Measurements from ENCODE around the gene ANO7. TPM values are rescaled to one million over a fixed set of nuclear protein-coding genes. Genes with fewer than 3 reads are reported as not detected.

Gene ANO7
- total RNA-seq, 2 experiments from 2014 or later, result 0.16 to 0.46 TPM

DNA sequence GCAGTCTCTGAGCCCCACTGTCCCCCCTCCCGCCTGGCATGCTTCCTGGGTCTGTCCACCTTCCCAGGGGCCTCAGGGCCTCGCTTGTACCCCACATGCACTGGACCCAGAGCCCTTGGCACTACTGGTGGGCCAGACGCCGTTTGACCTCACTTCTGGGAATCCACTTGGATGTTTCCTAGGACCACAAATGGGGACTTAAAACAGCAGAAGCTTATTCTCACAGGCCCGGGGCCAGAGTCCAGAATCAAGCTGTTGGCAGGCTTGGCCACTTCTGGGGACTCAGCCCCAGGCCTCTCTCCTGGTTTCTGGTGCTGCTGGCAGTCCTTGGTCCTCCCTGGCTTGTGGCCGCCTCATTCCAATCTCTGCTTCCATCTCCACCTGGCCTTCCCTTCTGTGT is 19.6 kb downstream of the ANO7 start:
- H3K9me2 ChIP-seq (ENCODE audit: insufficient read depth, low read length), result no peaks in the 10 kb centered on the region
- H3K79me2 ChIP-seq (ENCODE audit: insufficient read depth, low read depth, low read length), result no peaks in the 10 kb centered on the region
- DNase-seq (ENCODE audit: low spot score), result no peak
- ChIA-PET CTCF (ENCODE audit: unreplicated experiment) (no interaction called here), POLR2A (no interaction called here)
- no peak overlapping the region for H3K4me3 ChIP-seq (ENCODE audit: low read depth, low read length, poor library complexity, severe bottlenecking)
- H3K36me3 ChIP-seq (ENCODE audit: insufficient read depth, low read length), result no peaks in the 10 kb centered on the region
- H3K27ac ChIP-seq (ENCODE audit: low read depth, low read length, poor library complexity, severe bottlenecking), result no peak overlapping the region
- no peak overlapping the region for H3K4me2 ChIP-seq (ENCODE audit: low read length)
- H4K20me1 ChIP-seq (ENCODE audit: insufficient read depth, low read length), result no peaks in the 10 kb centered on the region
- no peak for TF ChIP-seq EZH2phosphoT487 (IDR thresholded peaks at IDR 0.05; ENCODE audit: borderline replicate concordance, low read depth, low read length)
- TF ChIP-seq, protein P1, sequence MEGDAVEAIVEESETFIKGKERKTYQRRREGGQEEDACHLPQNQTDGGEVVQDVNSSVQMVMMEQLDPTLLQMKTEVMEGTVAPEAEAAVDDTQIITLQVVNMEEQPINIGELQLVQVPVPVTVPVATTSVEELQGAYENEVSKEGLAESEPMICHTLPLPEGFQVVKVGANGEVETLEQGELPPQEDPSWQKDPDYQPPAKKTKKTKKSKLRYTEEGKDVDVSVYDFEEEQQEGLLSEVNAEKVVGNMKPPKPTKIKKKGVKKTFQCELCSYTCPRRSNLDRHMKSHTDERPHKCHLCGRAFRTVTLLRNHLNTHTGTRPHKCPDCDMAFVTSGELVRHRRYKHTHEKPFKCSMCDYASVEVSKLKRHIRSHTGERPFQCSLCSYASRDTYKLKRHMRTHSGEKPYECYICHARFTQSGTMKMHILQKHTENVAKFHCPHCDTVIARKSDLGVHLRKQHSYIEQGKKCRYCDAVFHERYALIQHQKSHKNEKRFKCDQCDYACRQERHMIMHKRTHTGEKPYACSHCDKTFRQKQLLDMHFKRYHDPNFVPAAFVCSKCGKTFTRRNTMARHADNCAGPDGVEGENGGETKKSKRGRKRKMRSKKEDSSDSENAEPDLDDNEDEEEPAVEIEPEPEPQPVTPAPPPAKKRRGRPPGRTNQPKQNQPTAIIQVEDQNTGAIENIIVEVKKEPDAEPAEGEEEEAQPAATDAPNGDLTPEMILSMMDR (conservative IDR thresholded peaks at IDR 0.05; ENCODE audit: low read length), result no peak
- no peak overlapping the region for H2AFZ ChIP-seq (ENCODE audit: low read length)
- BruUV-seq (replicated peaks), result no TSS peak
- intact Hi-C loops (cut with micrococcal nuclease; ENCODE audit: unreplicated experiment), result no loop called here
- H3K4me1 ChIP-seq (ENCODE audit: insufficient read depth, low read length, poor library complexity, severe bottlenecking), result no peaks in the 10 kb centered on the region
- H3K9me3 ChIP-seq (ENCODE audit: low read length), result no peaks in the 10 kb centered on the region

DNA sequence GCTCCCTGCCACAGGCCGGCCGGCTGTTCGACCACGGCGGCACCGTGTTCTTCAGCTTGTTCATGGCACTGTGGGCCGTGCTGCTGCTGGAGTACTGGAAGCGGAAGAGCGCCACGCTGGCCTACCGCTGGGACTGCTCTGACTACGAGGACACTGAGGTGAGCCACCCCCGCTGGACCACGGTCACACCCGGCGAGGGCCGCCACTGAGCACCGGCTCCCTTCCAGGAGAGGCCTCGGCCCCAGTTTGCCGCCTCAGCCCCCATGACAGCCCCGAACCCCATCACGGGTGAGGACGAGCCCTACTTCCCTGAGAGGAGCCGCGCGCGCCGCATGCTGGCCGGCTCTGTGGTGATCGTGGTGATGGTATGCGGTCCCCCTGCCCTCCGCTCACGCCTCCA is 20.8 kb downstream of the ANO7 start:
- Histone ChIP-seq H3K4me1 (ENCODE audit: insufficient read depth, low read length, poor library complexity, severe bottlenecking) (no peaks in the 10 kb centered on the region), H3K9me2 (ENCODE audit: insufficient read depth, low read length) (no peaks in the 10 kb centered on the region), H3K79me2 (ENCODE audit: insufficient read depth, low read depth, low read length) (no peaks in the 10 kb centered on the region), H3K4me2 (ENCODE audit: low read length) (no peak overlapping the region), H2AFZ (ENCODE audit: low read length) (no peak overlapping the region), H4K20me1 (ENCODE audit: insufficient read depth, low read length) (no peaks in the 10 kb centered on the region), H3K36me3 (ENCODE audit: insufficient read depth, low read length) (no peaks in the 10 kb centered on the region), H3K4me3 (ENCODE audit: low read depth, low read length, poor library complexity, severe bottlenecking) (no peak overlapping the region), H3K27ac (ENCODE audit: low read depth, low read length, poor library complexity, severe bottlenecking) (no peak overlapping the region), H3K9me3 (ENCODE audit: low read length) (no peaks in the 10 kb centered on the region)
- intact Hi-C loops (cut with micrococcal nuclease; ENCODE audit: unreplicated experiment), result no loop called here
- no peak for TF ChIP-seq EZH2phosphoT487 (IDR thresholded peaks at IDR 0.05; ENCODE audit: borderline replicate concordance, low read depth, low read length)
- BruUV-seq (replicated peaks), result no TSS peak
- ChIA-PET CTCF (ENCODE audit: unreplicated experiment) (no interaction called here), POLR2A (no interaction called here)
- no peak for DNase-seq (ENCODE audit: low spot score)

DNA sequence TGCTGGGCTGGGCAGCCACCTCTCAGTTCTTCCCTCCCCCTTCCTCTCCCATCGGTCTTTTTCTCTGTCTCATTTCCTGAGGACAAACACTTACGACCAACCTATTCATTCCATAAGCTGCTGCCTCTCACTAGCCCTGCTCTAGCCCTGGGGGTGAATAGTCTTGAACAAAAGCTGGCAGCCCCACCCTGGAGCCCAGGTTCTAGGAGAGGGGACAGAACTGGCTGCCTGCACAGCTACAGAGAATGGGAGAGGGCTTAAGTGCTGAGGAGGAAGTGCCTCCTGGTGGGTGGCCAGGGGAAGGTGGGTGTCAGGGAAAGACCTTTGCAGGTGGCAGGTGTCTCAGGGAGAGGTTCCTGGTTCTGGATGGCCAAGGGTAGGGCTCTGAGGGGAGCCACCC is 22.8 kb downstream of the ANO7 start:
- H2AFZ ChIP-seq (ENCODE audit: low read length), result no peak overlapping the region
- H3K36me3 ChIP-seq (ENCODE audit: insufficient read depth, low read length), result no peaks in the 10 kb centered on the region
- TF ChIP-seq EZH2phosphoT487 (IDR thresholded peaks at IDR 0.05; ENCODE audit: borderline replicate concordance, low read depth, low read length), result no peak
- TF ChIP-seq, protein P1 (conservative IDR thresholded peaks at IDR 0.05; ENCODE audit: low read length), result no peak
- H3K9me2 ChIP-seq (ENCODE audit: insufficient read depth, low read length), result no peaks in the 10 kb centered on the region
- no TSS peak for BruUV-seq (replicated peaks)
- no peak overlapping the region for H3K4me2 ChIP-seq (ENCODE audit: low read length)
- H3K4me1 ChIP-seq (ENCODE audit: insufficient read depth, low read length, poor library complexity, severe bottlenecking), result no peaks in the 10 kb centered on the region
- H3K79me2 ChIP-seq (ENCODE audit: insufficient read depth, low read depth, low read length), result no peaks in the 10 kb centered on the region
- no peaks in the 10 kb centered on the region for H4K20me1 ChIP-seq (ENCODE audit: insufficient read depth, low read length)
- no peak overlapping the region for H3K4me3 ChIP-seq (ENCODE audit: low read depth, low read length, poor library complexity, severe bottlenecking)
- ChIA-PET POLR2A (no interaction called here), CTCF (ENCODE audit: unreplicated experiment) (no interaction called here)
- no peak overlapping the region for H3K27ac ChIP-seq (ENCODE audit: low read depth, low read length, poor library complexity, severe bottlenecking)
- intact Hi-C loops (cut with micrococcal nuclease; ENCODE audit: unreplicated experiment), result no loop called here
- peak; percentile 12 for DNase-seq (ENCODE audit: low spot score)
- no peaks in the 10 kb centered on the region for H3K9me3 ChIP-seq (ENCODE audit: low read length)
